Measurements from ENCODE around the gene PFKFB2.
A peak's percentile ranks its signal among the peaks of the same experiment; 100 is the strongest.
"Not testable (repeated sequence)": the region's sequence is repeated elsewhere in the genome, so short reads cannot be mapped to it uniquely, and the experiment has no call there.

Gene PFKFB2

DNA sequence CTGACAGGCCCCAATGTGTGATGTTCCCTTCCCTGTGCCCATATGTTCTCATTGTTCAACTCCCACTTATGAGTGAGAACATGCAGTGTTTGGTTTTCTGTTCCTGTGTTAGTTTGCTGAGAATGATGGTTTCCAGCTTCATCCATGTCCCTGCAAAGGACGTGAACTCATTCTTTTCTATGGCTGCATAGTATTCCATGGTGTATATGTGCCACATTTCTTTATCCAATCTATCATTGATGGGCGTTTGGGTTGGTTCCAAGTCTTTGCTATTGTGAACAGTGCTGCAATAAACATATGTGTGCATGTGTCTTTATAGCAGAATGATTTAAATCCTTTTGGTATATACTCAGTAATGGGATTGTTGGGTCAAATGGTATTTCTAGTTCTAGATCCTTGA lies 11.7 kb upstream of the PFKFB2 start:
- DNase-seq, result not testable (repeated sequence)

DNA sequence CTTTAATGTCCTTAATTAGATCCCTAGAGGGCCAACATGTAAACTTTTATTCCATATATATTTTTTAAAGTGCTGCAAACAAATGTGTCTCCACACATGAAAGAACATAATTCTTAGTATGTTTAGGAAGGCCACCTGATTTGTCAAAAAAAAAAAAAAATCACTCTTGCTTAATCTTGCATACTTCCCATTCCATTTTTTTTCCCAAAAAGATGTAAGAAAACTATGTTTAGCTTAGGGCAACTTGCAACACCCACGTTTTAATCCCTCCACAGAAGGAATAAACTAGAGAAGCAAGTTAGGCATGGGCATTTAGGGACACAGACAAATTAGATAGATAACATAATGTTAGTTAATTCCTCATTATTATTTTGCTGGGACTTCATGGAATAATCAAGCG lies 7.6 kb upstream of the PFKFB2 start:
- no peak for DNase-seq

DNA sequence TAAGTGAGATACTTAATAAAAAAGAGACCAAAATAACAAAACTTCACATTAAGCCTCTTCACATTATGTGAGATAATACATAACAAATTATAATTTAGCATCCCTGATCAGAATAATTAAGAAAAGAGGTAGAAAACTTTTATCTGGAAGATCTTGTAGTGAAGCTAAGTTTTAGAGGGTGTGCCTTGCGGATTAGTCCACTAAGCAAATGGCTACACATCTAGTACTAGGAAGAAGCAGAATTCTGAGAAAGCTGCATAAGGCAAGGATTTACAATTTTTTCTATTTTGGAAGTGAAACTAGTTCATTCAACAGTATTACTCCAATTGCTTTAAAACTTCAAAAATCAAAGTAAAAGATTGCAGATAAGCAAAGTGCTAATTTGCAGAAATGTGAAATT lies 5.6 kb upstream of the PFKFB2 start:
- no peak for DNase-seq

DNA sequence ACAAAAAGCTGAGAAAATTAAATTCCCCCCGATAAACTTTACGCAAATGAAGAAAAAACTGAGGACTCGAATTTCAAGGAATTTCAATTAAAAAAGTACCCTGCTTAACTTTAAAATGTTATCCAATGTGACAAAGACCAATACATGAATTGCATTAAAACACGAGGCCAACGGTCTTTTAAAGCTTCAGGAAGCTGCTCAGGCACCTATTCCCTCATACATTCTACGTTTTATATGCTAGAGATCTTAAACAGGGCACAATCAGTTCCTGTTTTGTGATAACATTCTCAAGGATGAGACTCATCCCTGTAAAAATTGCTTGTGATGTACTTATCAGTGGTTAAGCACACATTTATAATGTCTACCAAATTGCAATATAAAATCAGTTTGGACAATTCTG lies 5.0 kb upstream of the PFKFB2 start:
- no peak for DNase-seq

DNA sequence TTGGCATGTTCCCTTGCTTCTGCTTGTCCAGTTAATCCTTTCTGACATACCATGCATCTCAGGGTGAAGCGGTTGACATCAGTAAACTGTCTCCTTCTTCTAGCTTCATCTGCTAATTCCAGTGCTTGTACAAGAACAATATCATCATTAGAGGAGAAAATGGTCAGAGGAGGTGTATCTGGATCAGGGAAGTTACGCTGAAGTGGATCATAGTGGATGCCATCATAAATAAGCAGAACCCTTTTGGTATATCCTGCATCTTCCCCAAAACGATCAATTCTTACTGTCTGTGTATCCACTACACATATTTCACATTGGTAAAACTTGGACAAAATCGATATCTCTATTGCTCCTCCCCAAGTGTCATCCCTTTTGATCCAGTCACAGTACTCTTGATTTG lies 4.0 kb upstream of the PFKFB2 start:
- DNase-seq, result no peak

DNA sequence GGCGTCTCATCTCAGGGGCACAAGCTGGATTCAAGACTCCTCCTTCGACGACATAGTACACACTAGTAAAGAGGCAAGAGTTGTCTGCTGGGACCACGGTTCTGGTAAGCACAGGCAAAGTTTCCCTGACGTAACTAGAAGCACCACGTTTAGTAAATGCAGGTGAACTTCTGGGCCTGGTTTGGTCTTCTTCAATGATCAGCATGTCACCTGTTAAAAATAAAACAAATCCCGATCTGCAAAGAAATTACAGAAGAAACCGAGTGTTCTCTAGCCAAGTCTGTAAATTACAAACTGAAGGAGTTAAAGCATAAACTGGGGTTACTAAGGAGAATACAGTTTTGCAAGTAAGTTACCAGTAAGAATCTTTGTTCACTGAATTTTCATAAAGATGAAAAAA lies 3.6 kb upstream of the PFKFB2 start:
- DNase-seq, result no peak

DNA sequence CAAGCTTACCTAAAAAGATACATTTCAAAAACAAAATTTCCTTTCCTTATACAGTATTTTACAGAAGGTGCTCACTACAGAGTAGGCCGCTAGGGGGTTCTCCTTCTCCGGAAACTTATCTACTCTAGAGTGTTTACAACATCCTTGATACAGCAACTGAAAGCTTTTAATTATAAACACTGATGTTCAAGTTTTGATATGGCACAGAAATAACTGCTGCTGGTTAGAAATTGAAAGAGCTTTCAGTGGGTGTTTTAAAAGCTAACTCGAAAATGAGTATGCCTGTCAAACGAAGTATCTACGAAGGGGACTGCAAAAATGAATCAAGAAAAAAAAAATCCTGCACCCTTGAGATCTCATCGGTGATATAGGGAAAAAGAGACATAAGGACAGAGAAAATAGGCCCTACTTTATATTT lies 3.1 kb upstream of the PFKFB2 start:
- peak; percentile 74 for DNase-seq

DNA sequence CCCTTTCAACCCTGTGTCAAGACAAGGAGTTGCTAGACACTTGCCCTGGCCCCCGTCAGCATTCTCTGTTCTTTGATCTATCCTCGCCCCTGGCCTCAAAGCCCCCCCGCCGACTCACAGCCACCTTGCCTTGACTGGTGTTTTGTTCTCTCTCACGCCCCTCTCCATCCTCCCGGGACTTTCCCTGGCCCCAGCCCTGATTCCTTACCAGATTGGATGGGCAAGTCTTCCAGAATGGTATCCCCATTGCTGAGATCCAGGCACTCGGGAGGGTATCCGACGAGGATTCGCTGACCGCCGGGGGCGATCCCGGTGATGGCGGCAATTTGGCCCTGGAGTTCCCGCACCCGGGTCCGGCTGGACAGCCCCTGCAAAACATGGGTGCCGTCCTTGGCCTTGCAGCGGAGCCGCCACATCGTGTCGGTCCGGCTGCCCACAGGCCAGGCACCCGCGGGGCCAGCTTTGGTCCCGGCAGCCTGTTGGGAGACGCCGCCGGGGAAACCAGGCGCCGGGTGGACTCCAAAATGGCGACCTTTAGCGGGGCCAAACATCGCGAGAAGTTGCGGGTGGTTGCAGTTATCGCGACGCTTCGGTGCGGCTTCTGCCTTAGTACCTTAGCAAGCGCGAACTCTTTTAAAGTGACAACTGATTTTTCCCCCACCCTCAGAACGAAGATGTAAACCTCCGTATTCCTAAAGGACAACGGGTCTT lies 2.4 kb upstream of the PFKFB2 start:
- DNase-seq, result peak; percentile 95

DNA sequence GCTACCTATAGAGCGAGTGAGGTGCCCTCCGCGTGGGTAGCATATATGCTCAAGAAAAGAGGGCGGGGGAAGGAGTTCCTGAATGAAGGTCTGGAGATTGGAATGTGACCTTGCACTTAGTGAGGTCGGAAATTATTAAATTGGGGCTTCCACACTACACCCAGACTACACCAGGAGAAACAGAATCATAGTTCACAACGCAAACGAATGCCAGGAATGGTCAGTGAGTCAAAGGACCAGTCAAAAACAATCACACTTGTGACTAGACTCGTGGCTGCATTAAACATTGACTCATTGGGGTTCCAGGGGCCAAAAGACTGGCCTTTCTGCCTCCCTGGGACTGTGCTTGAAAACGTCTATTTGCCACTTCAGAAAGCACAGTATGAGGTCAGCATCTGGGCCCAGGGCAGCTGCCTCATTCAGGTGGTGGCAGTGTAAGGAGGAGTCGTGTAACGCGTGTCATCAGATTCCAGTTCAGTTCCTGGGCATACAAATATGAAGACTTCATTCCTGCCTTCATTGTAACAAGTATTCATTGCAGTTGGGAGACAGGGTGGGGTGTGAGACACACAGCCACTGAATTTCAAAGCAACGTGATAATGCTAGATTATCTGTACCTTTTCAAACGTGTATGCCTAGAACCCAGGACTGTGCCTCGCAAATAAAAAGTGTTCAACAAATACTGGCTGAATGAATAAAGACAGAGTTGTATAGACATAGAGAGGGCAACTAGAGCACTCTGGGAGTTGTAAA lies 1.7 kb upstream of the PFKFB2 start, which contains the start of gene YOD1:
Gene YOD1, minus strand, starts transcription at position 18 of the 753 bp plus-strand sequence. CDS start 178 bp downstream, outside the sequence.
- DNase-seq, result no peak

DNA sequence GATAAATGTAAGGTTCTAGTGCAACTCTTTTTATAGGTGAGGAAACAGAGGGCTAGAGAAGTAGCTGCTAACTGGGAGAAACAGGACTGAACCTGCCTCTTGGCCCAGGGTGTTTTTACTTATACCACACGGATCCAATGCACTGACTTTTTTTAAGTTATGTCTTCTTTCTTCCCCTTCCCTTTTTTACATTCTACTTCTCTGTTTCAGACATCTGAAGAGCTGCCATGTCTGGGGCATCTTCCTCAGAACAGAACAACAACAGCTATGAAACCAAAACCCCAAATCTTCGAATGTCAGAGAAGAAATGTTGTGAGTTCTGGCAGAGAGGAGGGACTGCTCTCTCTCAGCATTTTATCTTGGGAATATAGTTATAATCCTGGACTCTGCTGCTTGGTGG lies 1.4 kb downstream of the PFKFB2 start:
- peak; percentile 51 for DNase-seq

DNA sequence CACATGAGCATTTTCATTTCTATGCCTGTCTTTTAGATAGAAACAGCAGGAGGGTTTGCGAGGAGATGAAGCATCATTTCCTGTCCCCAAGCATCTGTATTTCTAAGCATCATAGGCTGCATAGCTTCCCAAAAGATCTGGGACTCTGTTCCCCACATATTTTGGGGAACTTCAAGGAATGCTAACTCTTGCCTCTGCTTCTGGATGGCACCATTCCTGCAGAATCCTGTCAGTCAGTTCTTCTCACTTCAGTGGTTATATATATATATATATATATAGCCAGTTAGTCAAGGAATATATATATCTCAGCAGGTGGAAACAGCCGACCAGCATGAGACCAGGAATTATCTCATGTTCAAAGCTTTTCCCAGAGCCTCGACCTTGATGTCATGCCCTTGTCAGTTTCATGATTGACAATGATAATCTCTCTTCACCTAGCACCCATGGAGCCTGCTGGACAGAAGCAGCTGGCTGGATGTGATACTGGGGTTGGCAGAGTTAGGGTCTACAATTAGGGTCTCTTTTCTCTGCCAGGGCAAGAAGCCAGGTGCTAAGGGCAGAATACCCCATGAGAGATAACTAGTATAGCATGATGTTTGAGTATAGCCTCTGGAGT lies 2.4 kb downstream of the PFKFB2 start:
- no peak for DNase-seq

DNA sequence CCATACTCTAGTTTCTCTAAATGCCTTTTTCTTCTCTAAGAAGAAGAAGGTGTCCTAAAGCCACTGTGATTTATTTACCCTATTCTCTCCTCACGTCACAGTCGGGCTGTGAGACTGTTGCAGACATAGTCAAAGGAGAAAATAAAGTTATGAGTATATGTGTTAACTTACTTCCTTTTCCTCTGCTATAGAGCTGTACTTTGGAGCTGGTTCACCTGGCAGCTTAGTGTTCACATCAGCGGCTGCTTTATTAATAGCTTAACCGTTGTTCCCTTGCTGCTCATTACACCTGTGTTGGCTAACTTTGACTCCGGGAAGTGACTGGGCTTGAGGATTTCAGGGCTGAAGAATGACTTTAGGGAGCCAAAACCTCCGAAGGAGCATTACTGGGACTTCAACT lies 3.6 kb downstream of the PFKFB2 start:
- DNase-seq, result no peak

DNA sequence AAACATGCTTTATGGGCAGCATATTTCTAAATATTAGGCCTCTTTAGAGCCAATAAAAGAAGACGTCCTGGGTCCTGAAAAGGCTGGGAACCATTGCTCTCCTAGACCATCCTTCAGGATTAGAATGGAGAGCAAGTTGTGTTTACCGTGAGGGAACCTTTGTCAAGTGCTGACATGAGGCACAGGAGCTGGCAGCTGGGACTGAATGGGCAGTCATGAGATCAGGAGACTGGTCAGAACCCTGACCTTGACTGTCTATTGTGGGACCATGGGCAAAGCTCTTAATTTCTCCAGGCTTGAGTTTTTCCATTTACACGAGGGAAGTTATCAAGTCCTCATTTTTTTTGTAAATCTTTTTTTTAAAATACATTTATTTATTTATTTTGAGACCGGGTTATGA lies 5.2 kb downstream of the PFKFB2 start:
- no peak for DNase-seq

DNA sequence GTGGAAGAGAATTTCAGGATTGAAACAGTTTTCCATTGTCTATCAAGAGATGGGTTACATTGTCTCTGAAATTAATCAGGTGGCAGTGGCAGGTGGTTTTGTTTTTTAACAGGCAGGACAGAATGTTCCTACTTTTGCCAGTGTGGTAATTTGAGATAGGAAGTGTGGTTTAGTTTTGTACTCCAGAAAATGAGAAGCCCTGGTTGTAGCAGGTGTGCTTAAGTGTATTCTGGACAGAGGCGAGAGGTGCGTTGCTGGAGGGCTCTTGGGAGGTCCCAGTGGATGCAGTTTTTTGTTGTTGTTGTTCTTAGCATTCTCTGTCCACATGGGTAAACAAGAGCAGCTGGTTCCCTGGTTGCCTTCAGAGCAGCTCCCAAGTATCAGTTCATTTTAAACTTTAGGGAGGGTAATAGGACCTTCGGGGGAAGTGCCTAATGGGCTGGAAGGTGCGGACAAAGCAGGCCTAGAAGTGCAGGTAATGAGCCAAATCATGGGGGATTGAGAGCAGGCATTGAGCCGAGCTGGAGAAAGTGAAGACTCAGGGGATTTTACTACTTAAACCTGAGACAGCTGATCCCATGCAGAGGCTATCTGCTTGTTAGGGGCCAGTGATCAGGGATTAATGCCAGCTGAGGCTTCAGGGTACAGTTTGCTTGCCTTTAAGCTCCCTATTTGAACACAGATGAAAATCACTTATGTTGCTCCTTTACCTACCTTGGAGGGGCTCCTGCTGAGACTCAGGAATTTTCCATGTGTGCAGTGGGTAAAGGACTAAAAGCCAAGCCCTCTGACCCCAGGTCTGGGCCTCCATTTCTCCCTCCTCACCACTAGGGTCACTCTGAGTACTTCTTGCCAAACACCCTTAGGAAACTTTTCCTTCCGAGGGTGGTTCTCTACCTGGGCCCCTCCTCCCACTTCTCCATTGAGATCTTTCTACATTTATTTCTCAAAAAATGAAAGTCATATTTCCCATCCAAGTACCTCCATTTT lies 6.1 kb downstream of the PFKFB2 start:
- no peak for DNase-seq

DNA sequence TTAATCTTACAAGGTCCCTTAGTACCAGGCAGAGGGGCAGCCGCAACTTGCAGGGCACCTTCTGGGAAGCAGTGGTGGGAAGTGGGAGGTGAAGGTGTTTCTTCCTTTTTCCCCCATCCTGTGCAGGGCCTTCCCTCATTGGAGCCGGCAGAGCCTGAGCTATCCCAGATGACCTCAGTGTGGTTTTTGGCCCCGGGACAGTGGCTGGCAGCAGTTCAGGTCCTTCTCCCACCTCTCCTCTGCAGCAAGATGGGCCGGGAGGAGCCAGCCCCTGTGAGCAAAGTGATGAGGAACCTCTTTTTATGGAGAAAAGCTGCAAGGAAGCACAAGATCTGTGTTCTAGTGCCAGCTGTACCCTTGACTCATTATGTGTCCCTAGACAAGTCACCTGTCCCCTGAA lies 6.8 kb downstream of the PFKFB2 start:
- no peak for DNase-seq

DNA sequence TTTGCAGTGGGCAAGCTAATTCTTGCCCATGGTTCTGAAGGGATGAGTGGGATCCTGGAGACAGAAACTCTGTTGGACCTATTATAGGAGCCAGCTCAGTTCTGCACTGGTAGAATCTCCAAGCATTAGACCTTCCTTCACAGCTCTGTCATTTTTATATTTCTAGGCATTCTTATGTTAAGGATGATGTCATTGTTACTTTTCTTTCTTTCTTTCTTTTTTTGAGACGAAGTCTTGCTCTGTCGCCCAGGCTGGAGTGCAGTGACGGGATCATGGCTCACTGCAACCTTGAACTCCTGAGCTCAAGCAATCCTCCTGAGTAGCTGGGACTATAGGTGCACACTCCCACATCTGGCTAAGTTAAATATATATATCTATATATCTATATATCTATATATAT lies 7.5 kb downstream of the PFKFB2 start:
- DNase-seq, result no peak

DNA sequence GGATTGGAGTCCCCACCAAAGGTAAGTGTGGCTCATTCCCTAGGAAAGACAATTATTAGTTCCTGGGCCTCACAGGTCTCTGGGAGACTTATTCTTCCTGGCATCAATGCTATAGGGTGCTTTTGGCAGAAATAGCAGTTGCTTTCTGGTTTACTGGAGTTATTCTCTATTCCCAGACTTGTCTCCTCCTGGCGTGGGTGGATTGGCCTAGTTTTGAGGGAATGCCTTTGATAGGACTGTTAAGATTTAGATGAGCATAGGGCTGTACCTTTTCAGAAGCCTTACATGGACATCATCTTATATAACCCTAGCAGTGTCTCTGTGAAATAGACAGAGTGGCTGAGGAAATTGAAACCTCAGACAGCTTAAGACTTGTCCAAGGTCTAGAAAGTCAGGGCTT lies 9.0 kb downstream of the PFKFB2 start:
- no peak for DNase-seq

DNA sequence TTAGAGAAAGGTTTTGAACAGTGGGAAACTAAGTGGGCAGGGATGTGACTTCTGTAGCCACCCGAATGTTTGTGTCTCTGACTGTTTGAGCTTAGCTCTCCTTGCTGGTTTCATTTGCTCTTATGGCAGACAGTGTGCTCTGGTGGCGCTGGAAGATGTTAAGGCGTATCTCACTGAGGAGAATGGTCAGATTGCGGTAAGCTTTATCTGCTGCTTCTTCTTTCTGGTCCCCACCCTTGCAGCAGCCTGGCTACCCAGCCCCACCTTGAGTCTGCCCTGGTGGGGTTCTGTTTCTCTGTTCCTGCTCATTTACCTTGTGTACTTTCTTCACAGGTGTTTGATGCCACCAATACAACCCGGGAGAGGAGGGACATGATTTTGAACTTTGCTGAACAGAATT lies 9.9 kb downstream of the PFKFB2 start:
- no peak for DNase-seq

DNA sequence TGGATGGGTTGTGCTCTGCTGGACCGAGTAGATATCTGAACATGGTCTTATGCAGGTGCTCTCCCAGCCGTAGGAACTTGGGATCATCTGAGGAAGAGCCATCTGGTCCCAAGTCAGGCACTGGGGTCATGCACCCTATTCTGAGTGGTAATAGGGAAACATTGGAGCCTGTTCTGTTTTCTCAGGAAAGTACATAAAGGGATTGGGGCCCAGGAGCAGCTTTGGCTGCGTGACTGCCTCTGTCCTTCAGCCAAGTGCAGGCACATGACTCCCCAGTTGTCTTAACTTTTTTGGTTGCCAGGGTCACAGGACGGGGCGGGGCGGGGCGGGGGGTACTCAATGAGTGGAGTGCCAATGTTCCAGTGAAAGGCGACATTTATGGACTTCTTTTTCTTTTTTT lies 11.5 kb downstream of the PFKFB2 start:
- DNase-seq, result no peak

DNA sequence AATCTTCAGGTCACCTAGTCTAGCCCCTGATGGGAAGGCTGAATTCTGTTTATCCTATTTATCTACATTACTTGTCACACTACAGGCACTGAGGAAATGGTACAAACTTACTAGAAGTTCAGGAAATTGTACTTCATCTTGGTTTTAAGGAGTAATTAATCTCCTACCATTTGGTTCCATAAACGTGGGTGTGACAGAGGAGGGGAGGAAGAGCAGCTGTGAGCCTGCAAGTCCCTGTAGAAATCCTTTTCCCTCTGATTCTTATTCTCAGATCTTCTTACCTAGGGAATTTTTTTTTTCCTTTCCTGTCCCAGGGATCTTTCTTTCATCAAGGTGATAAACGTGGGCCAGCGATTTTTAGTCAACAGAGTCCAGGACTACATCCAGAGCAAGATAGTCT lies 14.1 kb downstream of the PFKFB2 start:
- DNase-seq, result no peak

DNA sequence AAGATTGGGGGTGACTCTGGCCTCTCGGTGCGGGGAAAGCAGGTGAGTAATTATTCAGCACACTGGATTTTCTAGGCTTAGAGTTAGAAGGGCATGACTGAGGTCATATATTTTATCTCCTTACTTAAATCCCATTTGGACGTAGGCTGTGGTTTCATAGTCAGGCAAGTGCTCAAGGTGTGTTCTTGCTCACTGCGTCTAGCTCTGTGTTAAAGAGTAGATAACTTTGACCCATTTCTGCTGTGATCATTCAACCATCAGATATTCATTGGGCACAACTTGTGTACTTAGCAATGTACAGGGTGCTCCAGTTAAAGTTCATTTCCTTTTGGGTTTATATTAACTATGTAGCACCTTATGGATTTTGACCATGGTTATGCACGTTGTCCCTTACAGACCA lies 14.6 kb downstream of the PFKFB2 start:
- no peak for DNase-seq

DNA sequence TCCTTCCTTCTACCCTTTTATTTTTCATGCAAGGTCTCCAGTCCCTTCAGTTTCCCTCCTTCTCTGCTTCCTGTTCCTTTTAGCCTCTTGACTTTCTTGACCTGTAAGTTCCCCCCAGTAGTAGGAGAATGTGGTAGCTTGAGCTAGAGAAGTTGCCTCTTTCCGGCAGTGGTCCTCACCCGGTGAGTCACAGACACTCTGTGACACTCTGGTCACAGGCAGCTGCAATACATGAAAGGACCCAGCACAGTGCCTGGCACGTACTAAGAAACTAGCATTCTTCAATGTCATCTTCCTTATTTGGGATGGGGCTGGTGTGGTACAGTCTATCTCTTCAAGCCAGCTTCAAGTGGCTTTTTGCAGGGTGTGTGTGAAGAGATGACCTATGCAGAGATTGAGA lies 16.0 kb downstream of the PFKFB2 start:
- peak; percentile 27 for DNase-seq
